HL-60 (cell line): ENCODE results near the gene KIF15.

Experiments
- DNase-seq, 2 experiments: peaks; one replicate each; pipeline ENCODE4 v3.0.0-alpha.2; 2010 to 2020; ENCODE audit warnings: low read depth in 1 of 2, low spot score in 1 of 2
- H3K27ac ChIP-seq: fragments of 250-450 bp; sonication (Bioruptor Pico); replicated peaks from 2 replicates; pipeline ENCODE4 v1.5.1; 2020; ENCODE audit warnings: mild to moderate bottlenecking, moderate library complexity
- H3K27me3 ChIP-seq: fragments of 250-450 bp; sonication (Bioruptor Pico); 2 replicates; pipeline ENCODE4 v1.5.1; 2021; ENCODE audit warnings: mild to moderate bottlenecking, moderate library complexity; ENCODE audit not compliant: insufficient read depth, poor library complexity, severe bottlenecking
- H3K4me3 ChIP-seq: replicated peaks from 2 replicates; pipeline ENCODE4 v1.5.1; 2011; ENCODE audit warnings: mild to moderate bottlenecking, control low read depth, low read length; ENCODE audit not compliant: insufficient read depth
- CTCF ChIP-seq: IDR thresholded peaks from one replicate; pipeline ENCODE4 v1.5.1; 2011; ENCODE audit warnings: low read length, control low read depth, inconsistent platforms; ENCODE audit not compliant: insufficient read depth
- GABPA ChIP-seq: IDR thresholded peaks from 2 replicates; pipeline ENCODE4 v1.6.1; 2012; ENCODE audit warnings: low read depth
- POLR2AphosphoS5 ChIP-seq: IDR thresholded peaks from 2 replicates; pipeline ENCODE4 v1.6.1; 2012; ENCODE audit warnings: low read depth
- REST ChIP-seq: IDR thresholded peaks from 2 replicates; pipeline ENCODE4 v1.6.1; 2012; ENCODE audit warnings: low read depth; ENCODE audit not compliant: insufficient replicate concordance
- SPI1 ChIP-seq: IDR thresholded peaks from 2 replicates; pipeline ENCODE4 v1.6.1; 2012; ENCODE audit warnings: low read depth, mild to moderate bottlenecking, borderline replicate concordance

The KIF15 gene

GRCh38 chr3:44867421-44868111 lies 106.0 kb downstream of the KIF15 start:
- DNase-seq, result no peak
- no peak for TF ChIP-seq POLR2AphosphoS5
- TF ChIP-seq CTCF, result no peak
- TF ChIP-seq REST, result no peak
- Histone ChIP-seq H3K4me3 (no peak overlapping the region), H3K27ac (no peak overlapping the region), H3K27me3 (no peaks in the 10 kb centered on the region)

- no peak for TF ChIP-seq CTCF
- TF ChIP-seq POLR2AphosphoS5, result no peak
- TF ChIP-seq REST, result no peak
- no peak overlapping the region for H3K27ac ChIP-seq
- H3K27me3 ChIP-seq, result no peaks in the 10 kb centered on the region
- no peak overlapping the region for H3K4me3 ChIP-seq
- DNase-seq, result no peak
These were observed 108.9 kb downstream of the KIF15 start for GRCh38 chr3:44870375-44871061.

GRCh38 chr3:44874308-44874707 lies 112.7 kb downstream of the KIF15 start, which contains the start of gene TGM4:
Gene TGM4, plus strand, starts transcription at chr3:44874608. Its CDS starts 71 bp downstream, at chr3:44874679.
- Histone ChIP-seq H3K27ac (no peak within 1 kb of the TSS), H3K27me3 (no peaks in the 10 kb centered on the region), H3K4me3 (no peak within 1 kb of the TSS)
- no peak for DNase-seq
- TF ChIP-seq CTCF (no peak), GABPA (no peak), REST (no peak), SPI1 (no peak), POLR2AphosphoS5 (no peak)
